GM18907 (cell line): ENCODE measurements around the gene CYP4F22.
"Not testable (repeated sequence)": the region's sequence is repeated elsewhere in the genome, so short reads cannot be mapped to it uniquely, and the experiment has no call there.

Experiments used
- ATAC-seq: cut with Tn5 transposase; IDR thresholded peaks from one replicate; pipeline ENCODE4 v1.9.1; 2021; ENCODE audit warnings: mild to moderate bottlenecking, moderate library complexity; ENCODE audit not compliant: unreplicated experiment

The CYP4F22 gene

DNA sequence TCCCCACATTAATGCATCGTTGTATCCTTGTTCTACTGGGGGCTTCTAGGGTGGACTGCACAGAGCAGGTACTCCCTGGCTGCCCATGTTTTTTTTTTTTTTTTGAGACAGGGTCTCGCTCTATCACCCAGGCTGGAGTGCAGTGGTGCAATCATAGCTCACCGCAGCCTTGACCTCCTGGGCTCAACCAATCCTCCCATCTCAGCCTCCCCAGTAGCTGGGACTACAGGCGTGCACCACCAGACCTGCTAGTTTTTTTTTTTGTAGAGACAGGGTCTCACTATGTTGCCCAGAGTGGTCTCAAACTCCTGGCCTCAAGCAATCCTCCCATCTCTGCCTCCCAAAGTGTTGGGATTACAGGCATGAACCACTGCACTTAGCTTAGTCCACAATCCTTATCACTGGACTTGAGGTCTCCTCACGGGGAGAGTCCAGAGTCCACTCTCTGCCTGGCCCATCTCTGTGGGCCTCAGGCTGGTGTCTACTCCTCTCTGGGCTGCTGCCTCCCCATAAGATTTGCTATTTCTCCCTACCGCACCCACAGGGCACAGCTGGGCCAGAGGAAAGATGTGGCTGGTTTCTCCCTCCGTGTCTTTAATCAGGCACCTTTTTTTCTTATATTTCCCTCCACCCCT is 56.3 kb downstream of the CYP4F22 start:
- ATAC-seq, result no peak

DNA sequence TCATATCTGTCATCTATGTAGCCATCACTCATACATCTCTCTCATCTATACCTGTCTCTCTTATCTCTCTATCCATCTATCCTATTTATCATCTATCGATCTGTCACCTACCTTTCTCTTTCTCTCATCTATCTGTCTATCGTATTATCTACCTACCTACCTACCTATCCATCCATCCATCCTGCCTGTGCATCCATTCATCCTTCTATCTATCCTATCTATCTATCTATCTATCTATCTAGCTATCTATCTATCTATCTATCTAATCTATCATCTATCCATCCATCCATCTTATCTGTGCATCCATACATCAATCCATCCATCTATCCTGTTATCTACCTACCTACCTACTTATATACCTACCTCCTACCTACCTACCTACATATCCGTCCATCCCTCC is 62.1 kb downstream of the CYP4F22 start:
- ATAC-seq, result no peak

DNA sequence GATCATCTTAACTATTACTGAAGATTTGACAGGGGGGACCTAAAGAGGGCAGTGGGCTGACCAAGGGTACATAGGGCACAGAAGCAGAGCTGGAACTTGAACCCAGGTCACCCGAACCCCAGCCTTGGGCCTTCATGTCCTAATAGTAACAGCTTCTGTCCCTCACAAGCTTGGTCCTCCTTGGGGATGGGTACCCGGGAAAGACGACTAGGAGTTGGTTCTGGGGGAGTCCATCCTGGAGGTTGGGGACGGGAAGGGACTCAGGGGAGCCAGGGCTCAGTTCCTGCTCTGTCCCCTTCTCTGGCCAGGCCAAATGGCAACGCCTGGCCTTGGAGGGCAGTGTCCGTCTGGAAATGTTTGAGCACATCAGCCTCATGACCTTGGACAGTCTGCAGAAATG is 67.1 kb downstream of the CYP4F22 start:
- no peak for ATAC-seq

DNA sequence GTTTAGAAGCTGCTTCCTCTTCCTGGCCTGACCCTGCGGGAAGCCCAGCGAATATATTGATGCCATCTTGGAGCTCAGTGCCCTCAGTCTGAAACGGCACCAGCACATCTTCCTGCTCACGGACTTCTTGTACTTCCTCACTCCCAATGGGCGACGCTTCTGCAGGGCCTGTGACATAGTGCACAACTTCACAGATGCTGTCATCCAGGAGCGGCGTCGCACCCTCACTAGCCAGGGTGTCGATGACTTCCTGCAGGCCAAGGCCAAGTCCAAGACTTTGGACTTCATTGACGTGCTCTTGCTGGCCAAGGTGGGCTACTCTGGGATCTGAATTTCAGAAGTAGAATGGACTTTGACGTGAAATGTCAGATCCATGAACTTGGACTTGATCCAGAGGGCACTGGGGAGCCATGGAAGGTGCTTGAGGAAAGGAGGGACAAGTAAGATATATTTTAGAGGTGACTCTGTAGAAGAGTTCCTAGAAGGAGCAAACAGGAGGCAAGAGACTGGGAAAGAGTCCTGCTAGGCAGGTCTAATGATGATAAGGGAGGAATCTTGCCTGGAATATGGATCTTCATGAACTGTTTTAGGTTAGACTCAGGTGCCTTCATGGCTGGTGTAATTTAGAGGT is 68.3 kb downstream of the CYP4F22 start:
- no peak for ATAC-seq

DNA sequence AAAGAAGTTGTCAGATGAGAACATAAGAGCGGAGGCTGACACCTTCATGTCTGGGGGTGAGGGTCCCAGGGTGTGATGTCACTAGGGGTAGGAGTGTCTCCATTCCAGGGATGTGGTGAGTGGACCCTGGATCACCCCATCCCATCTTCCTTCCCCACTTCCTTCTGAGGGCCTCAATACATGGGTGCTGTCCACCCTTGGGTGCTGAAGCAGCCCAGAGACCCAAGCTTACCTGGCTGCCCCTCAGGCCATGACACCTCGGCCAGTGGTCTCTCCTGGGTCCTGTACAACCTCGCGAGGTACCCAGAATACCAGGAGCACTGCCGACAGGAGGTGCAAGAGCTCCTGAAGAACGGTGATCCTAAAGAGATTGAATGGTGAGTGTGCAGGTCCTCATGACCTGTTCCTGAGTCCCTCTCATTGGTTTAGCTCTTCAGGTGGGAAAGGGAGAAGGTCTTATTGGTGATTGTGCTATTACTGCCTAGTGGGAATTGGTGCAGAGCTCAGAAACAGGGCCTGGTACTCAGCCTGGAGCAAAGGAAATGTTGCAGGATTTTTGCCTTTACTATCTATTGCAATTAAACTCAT is 69.0 kb downstream of the CYP4F22 start:
- no peak for ATAC-seq

DNA sequence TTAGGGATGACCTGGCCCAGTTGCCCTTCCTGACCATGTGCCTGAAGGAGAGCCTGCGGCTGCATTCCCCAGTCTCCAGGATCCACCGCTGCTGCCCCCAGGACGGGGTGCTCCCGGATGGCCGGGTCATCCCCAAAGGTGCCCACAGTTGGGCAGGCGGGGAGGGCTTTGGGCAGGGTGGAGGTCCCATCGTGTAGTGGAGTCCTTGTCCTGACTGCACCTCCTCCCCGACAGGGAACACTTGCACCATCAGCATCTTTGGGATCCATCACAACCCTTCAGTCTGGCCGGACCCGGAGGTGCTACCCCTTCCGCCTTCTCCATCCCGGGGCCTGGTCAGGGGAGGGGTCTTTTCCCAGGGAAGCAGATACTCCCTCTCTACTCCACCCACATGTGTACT is 75.0 kb downstream of the CYP4F22 start:
- no peak for ATAC-seq

DNA sequence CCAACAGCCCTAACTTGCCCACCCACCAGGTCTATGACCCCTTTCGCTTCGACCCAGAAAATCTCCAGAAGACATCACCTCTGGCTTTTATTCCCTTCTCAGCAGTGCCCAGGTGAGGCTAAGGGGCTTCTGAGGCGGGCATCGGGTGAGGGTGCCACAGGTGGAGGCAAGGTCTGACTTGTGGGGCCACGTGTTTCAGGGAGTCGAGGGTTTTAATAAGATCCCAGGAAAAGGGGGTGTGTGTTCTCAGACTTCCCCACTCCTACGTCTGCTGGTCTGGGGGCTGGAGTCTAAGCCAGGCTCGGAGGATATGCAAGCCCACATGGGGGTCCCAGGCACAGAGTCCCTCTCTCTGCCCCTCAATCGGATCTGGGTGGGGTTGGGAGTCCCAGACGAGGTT is 75.8 kb downstream of the CYP4F22 start:
- ATAC-seq, result no peak

DNA sequence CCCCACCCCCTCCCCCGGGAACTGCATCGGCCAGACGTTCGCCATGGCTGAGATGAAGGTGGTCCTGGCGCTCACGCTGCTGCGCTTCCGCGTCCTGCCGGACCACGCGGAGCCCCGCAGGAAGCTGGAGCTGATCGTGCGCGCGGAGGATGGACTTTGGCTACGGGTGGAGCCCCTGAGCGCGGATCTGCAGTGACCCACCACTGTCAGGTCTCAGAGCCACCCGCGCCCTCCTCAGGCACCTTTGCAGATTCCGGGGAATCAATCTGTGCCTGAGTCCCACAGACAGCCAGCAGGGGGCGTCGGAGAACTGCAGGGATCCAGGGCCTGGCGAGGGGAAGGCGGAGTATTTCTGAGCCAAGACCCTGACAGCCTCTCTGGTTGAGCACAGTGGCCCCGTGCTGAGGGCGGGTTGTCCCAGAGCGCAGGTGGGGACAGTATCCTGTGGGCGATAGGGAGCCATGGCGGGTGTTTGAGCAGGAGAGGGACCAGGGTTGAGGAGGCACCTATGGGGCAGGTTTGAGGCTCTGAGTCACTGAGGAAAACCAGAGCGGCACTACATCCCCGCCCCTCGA is 76.3 kb downstream of the CYP4F22 start:
- no peak for ATAC-seq

DNA sequence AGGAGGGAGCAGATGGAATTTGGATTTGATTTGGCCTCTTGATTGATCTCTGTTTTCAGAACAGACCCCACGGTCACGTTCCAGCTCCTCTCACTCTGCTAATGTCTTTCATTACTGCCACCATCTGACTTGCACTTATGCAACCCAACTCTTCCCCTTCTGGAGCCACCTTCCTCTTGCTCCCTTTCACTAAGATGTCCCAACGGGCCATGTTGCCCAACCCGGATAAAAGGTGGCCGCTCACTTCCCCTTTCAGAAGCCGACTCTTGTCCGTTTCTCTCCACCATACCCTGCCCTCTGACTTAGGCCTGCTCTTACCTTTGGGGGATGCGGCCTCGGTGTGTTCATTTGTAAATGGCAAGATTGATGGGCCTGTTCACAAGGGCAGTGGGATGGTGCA is 79.3 kb downstream of the CYP4F22 start:
- no peak for ATAC-seq

DNA sequence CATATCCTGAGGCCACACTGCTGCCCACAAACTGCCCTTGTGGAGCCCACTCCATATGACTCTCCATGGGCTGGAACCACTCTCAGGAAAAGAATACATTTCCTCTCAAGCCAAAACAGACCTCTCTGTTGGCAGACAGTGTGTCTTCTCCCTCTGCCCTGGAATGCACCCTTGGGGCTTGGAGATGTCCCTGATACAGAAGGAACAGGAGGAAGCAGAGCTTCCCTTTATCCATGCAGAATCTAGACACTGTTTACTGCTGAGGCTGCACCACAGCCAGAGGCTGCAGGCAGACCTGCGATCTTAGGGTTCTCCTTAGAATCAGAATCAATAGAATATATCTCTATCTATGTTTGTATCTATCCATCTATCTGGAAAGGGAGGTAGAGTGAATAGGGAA is 79.9 kb downstream of the CYP4F22 start:
- ATAC-seq, result no peak

DNA sequence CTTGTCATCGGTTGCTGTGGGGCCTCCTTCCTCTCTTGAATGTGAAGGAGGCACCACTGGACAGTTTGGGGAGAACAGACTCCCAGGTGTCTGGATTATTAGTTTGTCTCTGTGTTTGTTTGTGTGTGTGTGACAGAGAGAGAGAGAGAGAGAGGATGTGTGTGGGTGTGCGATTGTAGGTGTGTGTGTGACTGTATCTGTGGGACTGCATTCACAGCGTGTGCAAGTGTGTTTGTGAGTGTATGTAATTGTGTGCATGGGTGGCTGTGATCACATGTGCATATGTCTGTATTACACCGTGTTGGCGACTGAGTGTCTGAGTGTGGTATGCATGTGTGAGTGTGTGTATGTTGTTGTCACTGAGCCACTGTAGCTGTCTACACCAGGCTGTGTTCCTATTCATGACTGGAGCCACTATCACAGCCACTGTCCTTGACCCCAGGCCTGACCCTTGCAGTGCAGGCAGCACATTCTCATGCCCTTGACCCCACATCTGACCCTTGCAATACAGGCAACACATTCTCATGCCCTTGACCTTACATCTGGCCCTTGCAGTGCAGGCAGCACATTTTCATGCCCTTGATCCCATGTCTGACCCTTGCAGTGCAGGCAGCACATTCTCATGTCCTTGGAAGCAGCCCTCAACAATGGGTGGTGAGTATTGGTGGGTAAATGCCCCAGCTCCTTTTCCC is 81.6 kb downstream of the CYP4F22 start:
- ATAC-seq, result no peak

DNA sequence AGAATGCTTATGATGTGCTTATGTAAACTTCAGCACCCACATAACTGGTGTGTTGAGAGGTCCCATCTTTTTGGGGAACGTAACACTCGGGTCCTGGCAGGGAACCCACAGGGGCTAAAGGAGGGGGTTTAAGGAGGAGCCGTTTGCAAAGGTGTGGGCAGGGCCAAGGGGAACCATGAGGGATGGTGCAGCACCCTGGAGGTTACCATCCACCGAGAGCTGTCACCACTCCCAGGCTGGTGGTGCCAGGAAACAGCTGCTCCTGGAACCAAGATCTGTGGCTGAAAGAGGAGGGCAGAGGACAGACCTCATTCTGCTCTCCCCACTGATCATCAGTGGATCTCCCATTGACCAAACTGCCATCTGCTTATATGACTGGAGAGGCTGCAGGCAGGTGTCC is 83.5 kb downstream of the CYP4F22 start:
- ATAC-seq, result no peak

DNA sequence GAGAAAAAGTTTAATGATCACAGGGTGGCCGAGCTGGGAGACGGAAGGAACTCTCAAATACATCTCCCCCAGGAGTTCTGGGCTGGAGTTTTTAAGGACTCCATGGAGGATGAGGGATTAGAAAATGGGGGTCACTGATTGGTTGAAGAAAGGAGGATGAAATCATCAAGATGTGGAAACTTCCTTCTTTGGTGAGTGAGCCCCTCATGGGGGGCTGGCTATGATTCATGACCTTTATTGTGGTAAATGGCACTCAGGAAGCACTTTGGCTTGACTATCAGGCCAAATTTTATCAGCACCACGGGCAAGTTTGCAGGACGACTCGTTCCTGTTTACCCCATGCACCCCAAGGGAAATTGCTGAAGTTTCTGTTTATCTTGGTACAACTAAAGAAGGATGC is 84.2 kb downstream of the CYP4F22 start:
- not testable (repeated sequence) for ATAC-seq

DNA sequence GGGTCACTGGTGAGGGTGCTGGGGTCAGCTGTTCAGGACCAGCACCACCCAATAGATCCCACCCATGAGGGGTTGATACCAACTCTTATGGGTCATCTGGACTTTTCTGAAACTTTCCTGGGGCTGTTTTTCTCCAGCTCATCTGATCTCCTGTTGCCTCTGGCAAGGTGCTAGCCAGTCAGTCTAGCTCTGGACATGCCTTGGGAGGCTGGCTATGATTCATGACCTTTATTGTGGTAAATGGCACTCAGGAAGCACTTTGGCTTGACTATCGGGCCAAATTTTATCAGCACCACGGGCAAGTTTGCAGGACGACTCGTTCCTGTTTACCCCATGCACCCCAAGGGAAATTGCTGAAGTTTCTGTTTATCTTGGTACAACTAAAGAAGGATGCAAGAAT is 85.4 kb downstream of the CYP4F22 start:
- ATAC-seq, result not testable (repeated sequence)

DNA sequence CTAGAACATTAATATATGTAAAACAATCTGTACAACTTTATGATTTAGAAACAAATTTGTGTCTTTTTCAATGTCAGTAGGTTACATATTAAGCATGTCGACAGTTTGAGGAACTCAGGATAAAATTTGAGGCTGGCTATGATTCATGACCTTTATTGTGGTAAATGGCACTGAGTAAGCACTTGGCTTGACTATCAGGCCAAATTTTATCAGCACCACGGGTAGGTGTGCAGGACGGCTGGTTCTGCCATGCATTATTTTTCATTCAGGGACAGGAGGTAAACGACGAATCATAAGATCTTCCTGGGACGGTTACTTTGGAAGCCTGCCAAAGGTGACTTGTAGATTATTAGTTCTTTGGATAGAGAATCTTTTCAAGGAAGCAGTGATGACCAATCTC is 86.7 kb downstream of the CYP4F22 start:
- ATAC-seq, result no peak
